Measurements from ENCODE around the gene GREB1.

DNA sequence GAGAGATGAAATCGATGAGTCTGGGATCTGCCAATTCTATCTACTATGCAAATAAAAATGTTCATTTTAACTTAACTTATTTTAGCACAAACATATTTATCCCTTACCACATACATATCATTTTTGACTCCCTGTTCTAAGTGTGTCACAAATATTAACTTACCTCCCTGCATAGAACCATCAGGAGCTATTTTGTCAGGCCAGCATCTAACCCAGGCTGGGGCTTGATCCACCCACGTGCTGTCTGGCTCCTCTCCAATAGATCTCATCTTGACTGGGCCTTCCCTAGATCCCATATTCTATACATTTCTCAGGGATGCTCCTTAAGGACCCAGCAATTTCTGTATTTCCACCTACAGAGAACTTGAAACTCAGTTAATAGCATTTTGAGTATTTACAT is 115.2 kb downstream of the GREB1 start:
- TF ChIP-seq, protein P1, sequence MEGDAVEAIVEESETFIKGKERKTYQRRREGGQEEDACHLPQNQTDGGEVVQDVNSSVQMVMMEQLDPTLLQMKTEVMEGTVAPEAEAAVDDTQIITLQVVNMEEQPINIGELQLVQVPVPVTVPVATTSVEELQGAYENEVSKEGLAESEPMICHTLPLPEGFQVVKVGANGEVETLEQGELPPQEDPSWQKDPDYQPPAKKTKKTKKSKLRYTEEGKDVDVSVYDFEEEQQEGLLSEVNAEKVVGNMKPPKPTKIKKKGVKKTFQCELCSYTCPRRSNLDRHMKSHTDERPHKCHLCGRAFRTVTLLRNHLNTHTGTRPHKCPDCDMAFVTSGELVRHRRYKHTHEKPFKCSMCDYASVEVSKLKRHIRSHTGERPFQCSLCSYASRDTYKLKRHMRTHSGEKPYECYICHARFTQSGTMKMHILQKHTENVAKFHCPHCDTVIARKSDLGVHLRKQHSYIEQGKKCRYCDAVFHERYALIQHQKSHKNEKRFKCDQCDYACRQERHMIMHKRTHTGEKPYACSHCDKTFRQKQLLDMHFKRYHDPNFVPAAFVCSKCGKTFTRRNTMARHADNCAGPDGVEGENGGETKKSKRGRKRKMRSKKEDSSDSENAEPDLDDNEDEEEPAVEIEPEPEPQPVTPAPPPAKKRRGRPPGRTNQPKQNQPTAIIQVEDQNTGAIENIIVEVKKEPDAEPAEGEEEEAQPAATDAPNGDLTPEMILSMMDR (conservative IDR thresholded peaks at IDR 0.05), result no peak
- TF ChIP-seq EZH2 (IDR thresholded peaks at IDR 0.05; ENCODE audit: low read depth), result no peak
